GM21367 (cell line): Measurements from ENCODE around the gene APOC1.
A peak's percentile ranks its signal among the peaks of the same experiment; 100 is the strongest.
"Not testable (repeated sequence)": the region's sequence is repeated elsewhere in the genome, so short reads cannot be mapped to it uniquely, and the experiment has no call there.

Experiments used
- ATAC-seq: cut with Tn5 transposase; IDR thresholded peaks from one replicate; pipeline ENCODE4 v1.9.1; 2021; ENCODE audit not compliant: unreplicated experiment

APOC1 gene

DNA sequence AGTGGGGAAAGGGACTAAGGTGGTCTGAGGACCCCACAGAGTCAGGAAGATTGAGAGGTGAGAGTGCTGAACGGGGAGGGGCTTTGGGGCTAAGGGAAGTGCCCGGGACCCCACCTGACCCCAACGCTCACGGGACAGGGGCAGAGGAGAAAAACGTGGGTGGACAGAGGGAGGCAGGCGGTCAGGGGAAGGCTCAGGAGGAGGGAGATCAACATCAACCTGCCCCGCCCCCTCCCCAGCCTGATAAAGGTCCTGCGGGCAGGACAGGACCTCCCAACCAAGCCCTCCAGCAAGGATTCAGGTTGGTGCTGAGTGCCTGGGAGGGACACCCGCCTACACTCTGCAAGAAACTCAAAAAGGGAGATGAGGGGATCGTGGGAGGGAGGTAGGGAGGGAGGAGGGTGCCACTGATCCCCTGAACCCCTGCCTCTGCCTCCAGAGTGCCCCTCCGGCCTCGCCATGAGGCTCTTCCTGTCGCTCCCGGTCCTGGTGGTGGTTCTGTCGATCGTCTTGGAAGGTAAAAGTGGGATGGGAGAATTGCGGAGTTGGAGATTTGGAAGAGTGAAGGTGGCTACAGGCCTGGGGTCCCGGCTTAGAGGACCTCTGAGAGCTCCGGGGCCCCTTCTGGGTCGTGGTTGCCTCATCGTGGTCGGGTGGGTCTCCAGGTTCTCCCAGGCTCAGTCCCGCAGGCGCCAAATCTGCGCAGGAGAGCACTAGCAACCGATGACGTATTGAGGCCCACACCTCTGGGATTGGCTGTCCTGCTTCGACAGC lies at the start of gene APOC1:
APOC1 (plus strand) TSS at position 176 of the 774 bp plus-strand sequence; CDS start at position 460, 284 bp downstream.
- ATAC-seq: peak; percentile 65

DNA sequence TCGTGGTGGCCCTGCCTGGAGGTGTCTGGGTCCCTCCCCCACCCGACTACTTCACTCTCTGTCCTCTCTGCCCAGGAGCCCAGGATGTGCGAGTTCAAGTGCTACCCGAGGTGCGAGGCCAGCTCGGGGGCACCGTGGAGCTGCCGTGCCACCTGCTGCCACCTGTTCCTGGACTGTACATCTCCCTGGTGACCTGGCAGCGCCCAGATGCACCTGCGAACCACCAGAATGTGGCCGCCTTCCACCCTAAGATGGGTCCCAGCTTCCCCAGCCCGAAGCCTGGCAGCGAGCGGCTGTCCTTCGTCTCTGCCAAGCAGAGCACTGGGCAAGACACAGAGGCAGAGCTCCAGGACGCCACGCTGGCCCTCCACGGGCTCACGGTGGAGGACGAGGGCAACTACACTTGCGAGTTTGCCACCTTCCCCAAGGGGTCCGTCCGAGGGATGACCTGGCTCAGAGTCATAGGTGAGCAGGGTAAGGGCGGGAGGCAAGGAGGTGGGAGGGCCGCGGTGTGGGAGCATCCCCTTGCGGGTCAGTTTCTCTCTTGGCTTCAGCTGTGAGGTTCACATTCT lies 49.1 kb upstream of the APOC1 start:
- ATAC-seq: no peak

DNA sequence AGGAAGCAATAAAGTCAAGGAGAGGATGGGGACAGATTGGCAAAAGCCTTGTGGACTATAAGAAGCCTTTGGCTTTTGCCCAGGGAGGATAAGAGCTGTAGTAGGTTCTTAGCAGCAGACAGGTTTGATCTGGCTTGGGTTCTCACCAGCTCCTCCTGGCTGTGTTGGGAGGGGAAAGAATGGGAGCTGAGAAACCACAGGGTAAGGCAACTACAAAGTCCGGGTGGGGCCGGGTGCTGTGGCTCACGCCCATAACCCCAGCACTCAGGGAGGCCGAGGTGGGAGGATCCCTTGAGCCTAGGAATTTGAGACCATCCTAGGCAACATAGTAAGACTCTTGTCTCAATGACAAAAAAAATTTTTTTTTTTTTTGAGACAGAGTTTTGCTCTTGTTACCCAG lies 47.7 kb upstream of the APOC1 start:
- ATAC-seq: no peak

DNA sequence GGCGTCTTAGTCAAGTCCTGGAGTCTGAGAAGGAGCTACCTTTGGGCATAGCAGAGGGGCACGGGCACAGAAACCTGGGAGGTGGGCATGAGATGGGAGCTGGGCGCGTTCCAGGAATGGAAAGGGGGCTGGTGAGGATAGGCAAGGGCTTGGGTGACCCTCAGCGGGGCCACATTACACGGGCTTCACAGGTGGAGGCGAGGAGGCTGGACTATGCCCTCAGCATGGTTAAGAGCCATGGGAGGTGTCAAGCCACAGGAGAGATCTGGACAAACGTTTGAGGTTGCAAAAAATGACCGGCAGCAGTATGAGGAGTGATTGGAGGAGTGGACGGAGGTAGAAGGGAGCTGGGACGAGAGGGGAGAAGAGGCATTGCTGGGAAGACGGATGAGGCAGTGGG lies 46.8 kb upstream of the APOC1 start:
- ATAC-seq: no peak

DNA sequence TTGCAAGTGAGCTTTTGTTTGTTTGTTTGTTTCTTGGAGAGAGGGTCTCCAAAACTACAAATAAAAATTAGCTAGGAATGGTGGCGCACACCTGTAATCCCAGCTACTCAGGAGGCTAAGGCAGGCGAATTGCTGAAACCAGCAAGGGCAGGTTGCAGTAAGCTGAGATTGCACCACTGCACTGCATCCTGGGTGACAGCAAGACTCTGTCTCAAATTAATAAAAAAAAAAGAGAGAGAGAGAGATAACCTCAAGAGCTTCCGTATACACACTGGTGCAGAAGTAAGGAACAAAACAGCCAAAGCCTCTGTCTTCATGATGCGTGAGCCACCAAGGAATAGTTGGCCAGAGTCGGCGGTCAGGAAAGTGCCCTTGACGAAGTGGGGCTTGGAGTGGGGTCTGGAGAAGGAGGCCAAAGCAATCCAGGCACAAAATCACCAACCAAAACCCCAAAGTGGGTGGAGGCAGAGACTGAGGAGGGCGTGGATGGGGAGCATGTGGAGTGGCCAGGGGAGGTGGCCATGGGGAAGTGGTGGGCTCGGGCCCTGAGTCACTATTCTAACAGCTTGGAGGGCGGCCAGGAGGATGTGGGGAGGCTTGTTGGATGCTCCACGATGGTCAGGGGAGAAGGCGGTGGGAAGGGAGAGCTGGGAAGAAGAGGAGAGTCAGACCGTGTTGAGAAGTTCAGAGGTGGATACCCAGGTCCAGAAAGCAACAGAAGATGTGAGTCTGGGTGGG lies 44.5 kb upstream of the APOC1 start:
- no peak for ATAC-seq

DNA sequence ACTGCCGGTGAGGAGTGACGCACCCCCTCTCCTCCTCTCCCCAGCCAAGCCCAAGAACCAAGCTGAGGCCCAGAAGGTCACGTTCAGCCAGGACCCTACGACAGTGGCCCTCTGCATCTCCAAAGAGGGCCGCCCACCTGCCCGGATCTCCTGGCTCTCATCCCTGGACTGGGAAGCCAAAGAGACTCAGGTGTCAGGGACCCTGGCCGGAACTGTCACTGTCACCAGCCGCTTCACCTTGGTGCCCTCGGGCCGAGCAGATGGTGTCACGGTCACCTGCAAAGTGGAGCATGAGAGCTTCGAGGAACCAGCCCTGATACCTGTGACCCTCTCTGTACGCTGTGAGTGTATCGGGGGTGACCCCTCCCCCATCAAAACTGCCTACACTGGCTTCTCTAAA lies 42.6 kb upstream of the APOC1 start:
- ATAC-seq: no peak

DNA sequence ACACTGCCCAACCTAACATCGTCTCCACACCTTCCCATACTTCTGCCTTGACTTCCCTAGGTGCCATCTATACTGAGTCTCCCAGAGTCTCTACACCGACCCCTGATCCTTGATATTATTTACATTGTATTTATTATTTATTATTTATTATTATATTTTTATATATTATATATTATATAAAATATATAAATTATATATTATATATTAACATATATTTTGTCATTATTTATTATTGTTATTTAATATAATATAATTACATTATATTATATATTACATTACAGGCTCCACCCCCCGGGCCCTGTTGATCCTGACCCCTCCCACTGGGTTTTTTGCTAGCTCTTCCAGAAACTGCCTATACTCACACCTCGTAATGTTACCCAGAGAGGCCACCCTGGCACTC lies 41.7 kb upstream of the APOC1 start:
- no peak for ATAC-seq

DNA sequence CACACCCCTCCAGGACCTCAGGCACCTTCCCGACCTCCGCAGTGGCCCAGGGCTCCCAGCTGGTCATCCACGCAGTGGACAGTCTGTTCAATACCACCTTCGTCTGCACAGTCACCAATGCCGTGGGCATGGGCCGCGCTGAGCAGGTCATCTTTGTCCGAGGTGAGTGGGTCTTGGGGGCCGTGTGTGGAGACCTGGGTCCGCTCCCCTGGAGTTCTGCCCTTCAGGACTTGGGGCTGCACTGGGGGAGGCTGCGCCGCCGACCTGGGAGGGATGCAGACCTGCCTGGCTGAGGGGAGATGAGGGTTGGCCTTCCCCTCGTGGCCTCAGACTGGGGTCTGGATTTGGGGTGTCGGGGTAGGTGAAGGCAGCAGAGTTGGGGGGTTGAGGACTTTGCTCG lies 40.1 kb upstream of the APOC1 start:
- no peak for ATAC-seq

DNA sequence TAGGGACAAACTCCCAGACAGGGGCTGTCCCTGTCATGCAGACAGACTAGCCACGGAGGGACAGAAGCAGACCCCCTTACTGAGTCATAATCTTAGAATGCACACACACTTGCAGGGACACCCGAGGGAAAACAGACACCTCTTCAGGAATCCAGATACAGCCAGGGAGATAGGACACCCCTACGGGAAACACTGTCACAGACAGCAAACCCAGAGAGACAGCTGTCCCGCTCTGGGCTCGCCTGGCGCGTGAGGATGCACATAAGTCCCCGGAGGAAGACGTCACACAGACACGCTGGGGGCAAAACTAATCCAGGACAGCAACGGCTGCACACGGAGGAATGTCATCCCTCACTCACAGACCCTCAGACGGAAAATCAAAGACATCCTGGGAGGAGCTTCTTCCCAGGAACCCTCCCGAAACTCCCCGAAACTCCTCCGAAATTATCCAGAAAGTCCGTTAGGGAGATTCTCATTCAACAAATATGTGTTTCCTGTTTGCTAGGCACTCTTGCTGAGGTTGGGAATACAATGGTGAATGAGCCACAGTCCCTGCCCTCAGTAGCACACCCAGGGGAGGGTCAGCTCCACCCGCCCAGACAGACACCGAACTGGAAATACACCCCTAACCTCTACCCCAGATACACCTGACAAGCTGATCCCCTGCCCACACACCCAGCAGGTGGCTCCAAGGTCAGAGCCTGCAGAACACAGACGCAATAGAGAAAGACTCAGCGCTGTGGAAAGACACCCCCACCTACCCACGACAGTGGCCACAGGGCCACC lies 38.5 kb upstream of the APOC1 start:
- no peak for ATAC-seq

DNA sequence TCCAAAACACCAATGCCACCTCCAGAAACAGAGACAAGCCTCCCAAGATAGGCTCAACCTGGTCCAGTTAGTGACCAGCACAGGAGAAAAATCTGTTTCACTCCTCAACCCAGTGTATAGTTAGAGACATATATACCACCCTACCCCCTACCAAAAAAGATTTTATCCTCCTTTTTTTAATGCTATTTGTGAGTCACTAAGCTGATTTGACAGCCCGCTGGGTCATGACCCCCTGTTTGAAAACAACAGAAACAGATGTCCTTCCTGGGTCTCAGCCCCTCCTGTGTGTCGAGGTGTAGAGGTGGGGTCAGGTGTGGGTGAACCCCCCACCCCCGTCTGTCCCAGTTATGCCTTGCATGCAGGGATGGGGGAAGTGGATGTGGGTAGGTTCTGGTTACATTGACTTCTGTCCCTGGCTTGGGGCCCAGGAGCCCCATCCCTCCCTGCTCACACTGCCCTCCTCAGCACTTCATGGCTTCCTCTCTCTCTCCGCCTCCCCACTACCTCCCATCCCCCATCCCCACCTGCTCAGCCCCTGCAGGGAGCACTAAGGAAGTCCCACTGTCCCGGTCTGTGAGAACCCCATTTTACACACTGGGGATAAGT lies 37.4 kb upstream of the APOC1 start:
- ATAC-seq: no peak

DNA sequence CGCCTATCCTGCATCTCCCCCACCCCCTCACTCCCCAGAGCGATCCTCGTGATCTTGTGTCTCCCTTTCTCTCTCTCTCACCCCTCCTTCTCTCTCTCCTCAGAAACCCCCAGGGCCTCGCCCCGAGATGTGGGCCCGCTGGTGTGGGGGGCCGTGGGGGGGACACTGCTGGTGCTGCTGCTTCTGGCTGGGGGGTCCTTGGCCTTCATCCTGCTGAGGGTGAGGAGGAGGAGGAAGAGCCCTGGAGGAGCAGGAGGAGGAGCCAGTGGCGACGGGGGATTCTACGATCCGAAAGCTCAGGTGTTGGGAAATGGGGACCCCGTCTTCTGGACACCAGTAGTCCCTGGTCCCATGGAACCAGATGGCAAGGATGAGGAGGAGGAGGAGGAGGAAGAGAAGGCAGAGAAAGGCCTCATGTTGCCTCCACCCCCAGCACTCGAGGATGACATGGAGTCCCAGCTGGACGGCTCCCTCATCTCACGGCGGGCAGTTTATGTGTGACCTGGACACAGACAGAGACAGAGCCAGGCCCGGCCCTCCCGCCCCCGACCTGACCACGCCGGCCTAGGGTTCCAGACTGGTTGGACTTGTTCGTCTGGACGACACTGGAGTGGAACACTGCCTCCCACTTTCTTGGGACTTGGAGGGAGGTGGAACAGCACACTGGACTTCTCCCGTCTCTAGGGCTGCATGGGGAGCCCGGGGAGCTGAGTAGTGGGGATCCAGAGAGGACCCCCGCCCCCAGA lies 36.1 kb upstream of the APOC1 start:
- ATAC-seq: no peak

DNA sequence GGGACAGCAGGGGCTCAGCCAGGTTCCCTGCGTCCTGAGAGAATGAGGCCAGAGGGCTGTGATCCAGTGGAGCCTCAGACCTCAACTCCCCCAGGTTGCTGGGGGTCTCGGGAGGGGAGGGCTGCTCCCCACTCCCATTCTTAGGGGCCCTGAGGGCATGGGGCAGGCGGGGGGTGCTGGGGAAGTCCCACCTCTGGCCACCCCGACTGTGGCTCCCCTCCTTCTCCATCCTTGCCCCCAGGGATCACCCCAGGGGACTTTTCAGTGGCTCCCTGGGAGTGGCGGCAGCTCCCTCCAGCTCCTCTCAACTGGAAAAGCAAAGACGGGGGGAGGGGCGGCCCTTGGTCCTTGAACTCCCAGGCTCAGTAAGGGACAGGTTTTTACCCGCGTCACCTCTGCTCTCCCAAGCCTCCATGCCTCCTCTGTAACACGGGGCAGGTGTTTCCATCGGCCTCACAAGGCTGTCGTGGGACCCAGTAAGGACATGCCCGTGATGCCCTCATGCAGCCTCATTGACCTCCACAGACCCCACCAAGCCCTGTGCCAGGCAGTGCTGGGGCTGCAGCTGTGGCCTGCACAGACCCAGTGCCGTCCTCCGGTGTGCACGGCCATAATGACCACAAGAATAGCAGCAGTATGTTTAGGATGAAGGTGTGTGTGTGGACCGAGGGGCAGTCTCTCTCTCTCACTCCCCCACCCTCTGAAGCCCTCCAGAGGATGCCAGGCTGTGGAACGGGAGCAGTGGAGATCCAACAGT lies 34.9 kb upstream of the APOC1 start:
- ATAC-seq: no peak

DNA sequence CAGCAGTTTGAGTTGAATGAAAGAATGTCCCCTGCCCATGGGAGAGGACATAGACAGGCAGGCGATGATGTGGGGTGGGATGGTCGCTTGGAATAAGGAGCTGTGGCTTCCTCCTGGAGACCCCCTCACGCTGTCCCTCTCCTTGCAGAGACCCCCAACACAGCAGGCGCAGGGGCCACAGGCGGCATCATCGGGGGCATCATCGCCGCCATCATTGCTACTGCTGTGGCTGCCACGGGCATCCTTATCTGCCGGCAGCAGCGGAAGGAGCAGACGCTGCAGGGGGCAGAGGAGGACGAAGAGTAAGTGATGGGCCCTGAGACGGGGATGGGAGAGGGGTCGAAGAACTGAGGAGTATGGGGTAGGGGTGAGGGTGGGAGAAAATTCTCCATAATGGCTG lies 32.3 kb upstream of the APOC1 start:
- no peak for ATAC-seq

DNA sequence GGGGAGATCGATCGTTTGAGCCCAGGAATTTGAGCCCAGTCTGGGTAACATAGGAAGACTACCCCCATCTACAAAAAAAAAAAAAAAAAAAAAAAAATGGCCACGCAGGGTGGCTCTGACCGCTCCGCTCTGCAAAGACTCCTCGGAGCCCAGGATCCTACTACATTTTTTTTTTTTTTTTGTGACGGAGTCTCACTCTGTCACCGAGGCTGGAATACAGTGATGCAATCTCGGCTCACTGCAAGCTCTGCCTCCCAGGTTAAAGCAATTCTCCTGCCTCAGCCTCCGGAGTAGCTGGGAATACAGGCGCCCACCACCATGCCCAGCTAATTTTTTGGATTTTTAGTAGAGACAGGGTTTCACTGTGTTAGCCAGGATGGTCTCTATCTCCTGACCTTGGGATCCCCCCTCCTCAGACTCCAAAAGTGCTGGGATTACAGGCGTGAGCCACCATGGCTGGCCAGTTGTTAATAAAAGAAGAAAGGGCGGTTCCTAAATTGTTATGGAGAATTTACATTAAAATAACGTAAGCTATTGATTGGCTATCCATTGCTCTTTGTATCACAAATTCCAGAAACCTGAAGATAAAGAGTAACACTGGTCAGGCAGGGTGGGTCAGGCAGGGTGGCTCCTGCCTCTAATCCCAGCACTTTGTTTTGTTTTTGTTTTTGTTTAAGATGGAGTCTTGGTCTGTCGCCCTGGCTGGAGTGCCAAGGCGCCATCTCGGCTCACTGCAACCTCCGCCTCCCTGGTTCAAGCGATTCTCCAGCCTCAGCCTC lies 31.6 kb upstream of the APOC1 start:
- ATAC-seq: not testable (repeated sequence)

DNA sequence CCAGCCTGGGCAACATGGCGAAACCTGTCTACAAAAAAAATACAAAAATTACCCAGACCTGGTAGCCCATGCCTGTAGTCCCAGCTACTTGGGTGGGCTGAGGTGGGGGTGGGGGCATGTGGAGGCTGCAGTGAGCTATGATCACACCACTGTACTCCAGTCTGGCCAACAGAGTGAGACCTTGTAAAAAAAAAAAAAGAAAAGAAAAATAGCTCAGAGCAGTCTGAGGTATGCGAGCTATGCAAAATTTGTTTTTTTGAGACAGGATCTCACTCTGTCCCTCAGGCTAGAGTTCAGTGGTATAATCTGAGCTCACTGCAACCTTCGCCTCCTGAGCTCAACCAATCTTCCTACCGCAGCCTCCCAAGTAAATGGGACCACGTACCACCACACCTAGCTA lies 30.5 kb upstream of the APOC1 start:
- ATAC-seq: no peak

DNA sequence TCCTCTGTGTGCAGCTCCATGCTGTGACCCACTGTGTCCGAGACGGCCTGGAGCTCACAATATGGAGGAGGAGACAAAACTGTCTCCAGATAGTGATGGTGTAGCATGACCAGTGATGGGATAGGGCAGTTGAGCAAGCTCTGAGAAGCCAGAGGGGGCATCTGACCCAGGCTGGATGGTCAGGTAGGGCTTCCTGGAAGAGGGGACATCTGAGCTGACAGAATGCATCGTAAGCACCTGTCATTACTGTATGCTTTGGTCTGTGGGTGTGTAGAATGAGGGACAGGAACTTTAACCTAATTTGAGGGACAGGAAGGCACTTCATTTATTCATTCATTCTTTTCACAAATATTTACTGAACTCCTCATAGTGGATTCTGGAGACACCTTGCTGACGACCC lies 29.8 kb upstream of the APOC1 start:
- ATAC-seq: no peak

DNA sequence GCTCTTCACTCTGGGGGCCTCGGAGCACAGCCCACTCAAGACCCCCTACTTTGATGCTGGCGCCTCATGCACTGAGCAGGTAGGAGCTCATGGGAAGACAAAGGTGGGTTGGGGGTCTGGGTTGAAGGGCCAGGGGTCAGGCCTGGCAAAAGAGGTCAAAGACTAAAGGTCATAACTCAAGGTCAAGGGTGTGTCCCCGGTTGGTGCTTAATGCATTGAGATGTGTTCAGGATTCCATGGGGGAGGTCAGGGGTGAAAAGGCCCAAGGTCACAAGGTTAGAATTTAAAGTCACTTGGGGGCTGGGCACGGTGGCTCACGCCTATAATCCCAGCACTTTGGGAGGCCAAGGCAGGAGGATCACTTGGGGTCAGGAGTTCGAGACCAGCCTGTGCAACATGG lies 28.3 kb upstream of the APOC1 start:
- no peak for ATAC-seq

DNA sequence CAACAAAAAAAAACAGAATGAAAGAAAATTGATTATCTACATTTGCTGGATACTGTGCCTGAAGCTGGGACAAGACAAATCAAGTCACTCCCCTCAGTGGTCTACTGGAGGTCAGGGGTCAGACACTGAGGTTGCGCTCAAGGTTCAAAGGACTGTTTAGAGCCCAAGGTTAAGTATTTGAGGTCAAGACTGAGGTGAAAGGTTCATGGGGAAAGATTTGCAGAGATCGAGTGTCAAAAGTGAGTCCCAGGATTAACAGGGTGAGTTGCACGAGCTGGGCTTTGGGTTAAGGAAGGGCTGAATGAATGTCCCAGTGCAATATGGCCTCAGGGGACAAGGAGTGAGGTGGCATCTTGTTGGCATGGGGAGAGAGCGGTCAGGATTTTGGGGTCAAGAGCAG lies 26.8 kb upstream of the APOC1 start:
- no peak for ATAC-seq

DNA sequence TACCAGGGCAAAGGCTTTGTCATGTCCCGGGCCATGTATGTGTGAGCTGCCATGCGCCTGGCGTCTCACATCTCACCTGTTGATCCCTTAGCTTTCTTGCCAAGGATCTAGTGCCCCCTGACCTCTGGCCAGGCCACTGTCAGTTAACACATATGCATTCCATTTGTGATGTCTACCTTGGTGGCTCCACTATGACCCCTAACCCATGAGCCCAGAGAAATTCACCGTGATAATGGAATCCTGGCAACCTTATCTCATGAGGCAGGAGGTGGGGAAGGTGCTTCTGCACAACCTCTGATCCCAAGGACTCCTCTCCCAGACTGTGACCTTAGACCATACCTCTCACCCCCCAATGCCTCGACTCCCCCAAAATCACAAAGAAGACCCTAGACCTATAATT lies 26.1 kb upstream of the APOC1 start:
- not testable (repeated sequence) for ATAC-seq
